ENCODE measurements around the gene TBC1D8.
"Not testable (repeated sequence)": the region's sequence is repeated elsewhere in the genome, so short reads cannot be mapped to it uniquely, and the experiment has no call there.

TBC1D8 gene

GRCh38 chr2:101080211-101081068 lies 70.7 kb downstream of the TBC1D8 start:
- Mint-ChIP-seq H3K4me1 (ENCODE audit: low read depth in 2 of 2) (no peaks in the 10 kb centered on the region), H3K4me3 (no peak overlapping the region), H3K27me3 (peaks cover 26 to 52% of the 10 kb centered on the region in 2 donors), H3K9me3 (no peaks in the 10 kb centered on the region), H3K27ac (no peak overlapping the region), H3K36me3 (ENCODE audit: insufficient read depth) (no peaks in the 10 kb centered on the region)
- no peak for ATAC-seq (replicated peaks)
- DNase-seq = no peak

DNA sequence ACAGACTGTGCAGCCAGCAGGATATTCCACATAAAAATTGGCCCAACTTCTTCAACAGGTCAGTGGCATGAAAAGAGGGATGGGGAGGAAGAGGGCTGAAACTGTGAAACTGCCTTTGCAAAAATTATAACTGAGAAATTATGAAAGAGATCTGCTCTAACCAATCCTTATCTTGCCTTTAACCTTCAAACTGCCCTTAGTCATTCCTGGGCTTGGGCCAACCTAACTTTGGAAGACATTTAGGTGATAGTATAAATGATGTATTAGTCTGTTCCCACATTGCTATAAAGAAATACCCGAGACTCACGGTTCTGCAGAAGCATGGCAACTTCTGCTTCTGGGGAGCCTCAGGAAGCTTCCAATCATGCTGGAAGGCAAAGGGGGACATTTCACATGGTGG lies 74.6 kb downstream of the TBC1D8 start:
- ATAC-seq (replicated peaks) (no peak), DNase-seq (no peak)
- Mint-ChIP-seq H3K4me3 (no peak overlapping the region), H3K27me3 (peaks cover 22 to 28% of the 10 kb centered on the region in 2 donors), H3K36me3 (ENCODE audit: insufficient read depth) (no peaks in the 10 kb centered on the region), H3K4me1 (ENCODE audit: low read depth in 2 of 2) (no peaks in the 10 kb centered on the region), H3K9me3 (no peaks in the 10 kb centered on the region), H3K27ac (no peak overlapping the region)

DNA sequence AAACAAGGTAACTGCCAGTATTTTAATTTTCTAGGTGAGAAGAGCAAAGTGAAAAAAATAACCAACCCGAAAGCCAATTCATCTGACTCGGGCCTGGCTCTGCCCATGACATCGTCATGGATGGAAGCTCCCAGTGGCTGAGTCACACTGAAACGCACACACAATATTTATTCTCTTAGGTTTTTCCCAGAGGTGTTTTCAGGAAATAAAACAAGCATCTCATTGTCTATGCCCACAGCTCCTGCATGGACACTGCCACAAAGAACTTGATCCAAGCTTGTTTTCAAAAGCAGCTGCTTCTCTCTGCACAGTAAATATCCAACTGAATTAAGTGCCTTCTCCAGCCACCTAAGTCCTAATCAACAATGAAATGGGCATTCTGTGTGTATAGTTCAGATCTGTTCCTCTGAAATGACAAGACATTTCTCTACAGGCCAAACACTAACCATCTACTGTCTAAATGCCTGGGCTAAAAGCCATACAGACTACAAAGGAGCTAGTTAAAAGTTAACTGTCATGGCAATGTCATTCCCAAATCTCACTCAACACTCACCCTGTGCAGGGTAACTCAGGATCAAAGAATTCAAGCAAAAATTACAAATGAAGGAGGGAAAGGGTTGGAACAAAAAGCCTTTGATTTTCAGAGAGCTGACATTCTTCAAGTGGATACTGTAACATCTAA lies 86.2 kb downstream of the TBC1D8 start:
- no peak for DNase-seq
- peaks cover 6 to 18% of the 10 kb centered on the region in 2 donors for H3K27me3 Mint-ChIP-seq
- H3K27ac Mint-ChIP-seq = no peak overlapping the region
- H3K36me3 Mint-ChIP-seq (ENCODE audit: insufficient read depth) = no peaks in the 10 kb centered on the region
- no peaks in the 10 kb centered on the region for H3K4me1 Mint-ChIP-seq (ENCODE audit: low read depth in 2 of 2)
- no peak overlapping the region for H3K4me3 Mint-ChIP-seq
- ATAC-seq (replicated peaks) = no peak
- H3K9me3 Mint-ChIP-seq = no peaks in the 10 kb centered on the region

DNA sequence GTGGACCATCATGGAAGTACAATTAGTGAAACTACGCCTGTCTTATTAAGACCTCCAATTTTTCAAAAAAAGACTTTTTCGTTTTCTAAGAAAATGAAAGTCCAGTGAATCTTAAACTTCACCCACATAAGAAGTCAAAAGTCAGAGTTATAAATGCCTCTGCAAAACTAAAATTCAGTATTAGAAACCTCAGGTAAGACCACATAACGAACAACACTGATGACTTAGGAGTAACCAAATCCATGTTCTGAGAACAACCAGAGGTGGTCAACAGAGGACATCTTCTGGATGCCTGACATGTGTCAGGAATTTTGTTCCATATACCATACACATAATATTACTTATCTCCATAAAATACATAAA lies 86.7 kb downstream of the TBC1D8 start:
- ATAC-seq (replicated peaks) (no peak), DNase-seq (no peak)
- Mint-ChIP-seq H3K4me3 (no peak overlapping the region), H3K27me3 (peaks cover 6 to 18% of the 10 kb centered on the region in 2 donors), H3K4me1 (ENCODE audit: low read depth in 2 of 2) (no peaks in the 10 kb centered on the region), H3K36me3 (ENCODE audit: insufficient read depth) (no peaks in the 10 kb centered on the region), H3K27ac (no peak overlapping the region), H3K9me3 (no peaks in the 10 kb centered on the region)

DNA sequence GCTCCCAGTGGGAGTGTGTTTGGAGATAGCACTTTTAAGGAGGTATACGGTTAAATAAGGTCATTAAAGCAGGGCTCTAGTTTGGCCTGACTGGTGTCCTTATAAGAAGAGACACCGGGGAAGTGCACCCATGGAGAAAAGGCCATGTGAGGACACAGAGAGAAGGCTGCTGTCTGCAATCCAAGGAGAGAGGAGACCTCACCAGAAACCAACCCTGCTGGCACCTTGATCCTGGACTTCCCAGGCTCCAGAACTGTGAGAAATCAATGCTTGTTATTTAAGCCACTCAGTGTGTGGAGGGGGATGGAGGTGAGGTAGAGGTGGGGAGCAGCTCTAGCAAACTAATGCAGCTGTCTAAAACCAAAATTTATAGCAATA lies 87.1 kb downstream of the TBC1D8 start:
- H3K27me3 Mint-ChIP-seq = peaks cover 6 to 18% of the 10 kb centered on the region in 2 donors
- ATAC-seq (replicated peaks) (no peak), DNase-seq (no peak)
- H3K36me3 Mint-ChIP-seq (ENCODE audit: insufficient read depth) = no peaks in the 10 kb centered on the region
- H3K27ac Mint-ChIP-seq = no peak overlapping the region
- H3K4me3 Mint-ChIP-seq = no peak overlapping the region
- no peaks in the 10 kb centered on the region for H3K9me3 Mint-ChIP-seq
- H3K4me1 Mint-ChIP-seq (ENCODE audit: low read depth in 2 of 2) = no peaks in the 10 kb centered on the region

GRCh38 chr2:101063352-101064124 lies 87.6 kb downstream of the TBC1D8 start:
- Mint-ChIP-seq H3K36me3 (ENCODE audit: insufficient read depth) (no peaks in the 10 kb centered on the region), H3K9me3 (no peaks in the 10 kb centered on the region), H3K4me1 (ENCODE audit: low read depth in 2 of 2) (no peaks in the 10 kb centered on the region), H3K4me3 (no peak overlapping the region), H3K27me3 (peaks cover 6 to 18% of the 10 kb centered on the region in 2 donors), H3K27ac (no peak overlapping the region)
- ATAC-seq (replicated peaks) (no peak), DNase-seq (no peak)

- Mint-ChIP-seq H3K4me1 (ENCODE audit: low read depth in 2 of 2) (no peaks in the 10 kb centered on the region), H3K4me3 (no peak overlapping the region), H3K9me3 (no peaks in the 10 kb centered on the region), H3K27ac (no peak overlapping the region), H3K27me3 (peaks cover 6 to 18% of the 10 kb centered on the region in 2 donors), H3K36me3 (ENCODE audit: insufficient read depth) (no peaks in the 10 kb centered on the region)
- ATAC-seq (replicated peaks) (no peak), DNase-seq (no peak)
Measured at GRCh38 chr2:101058386-101058785, 92.8 kb downstream of the TBC1D8 start.

- Mint-ChIP-seq H3K4me1 (ENCODE audit: low read depth in 2 of 2) (no peaks in the 10 kb centered on the region), H3K36me3 (ENCODE audit: insufficient read depth) (no peaks in the 10 kb centered on the region), H3K4me3 (no peak overlapping the region), H3K9me3 (no peaks in the 10 kb centered on the region), H3K27me3 (peaks cover 13 to 17% of the 10 kb centered on the region in 2 donors), H3K27ac (no peak overlapping the region)
- DNase-seq = no peak
- ATAC-seq (replicated peaks) = no peak
Measured at GRCh38 chr2:101057051-101057933, 93.9 kb downstream of the TBC1D8 start.

DNA sequence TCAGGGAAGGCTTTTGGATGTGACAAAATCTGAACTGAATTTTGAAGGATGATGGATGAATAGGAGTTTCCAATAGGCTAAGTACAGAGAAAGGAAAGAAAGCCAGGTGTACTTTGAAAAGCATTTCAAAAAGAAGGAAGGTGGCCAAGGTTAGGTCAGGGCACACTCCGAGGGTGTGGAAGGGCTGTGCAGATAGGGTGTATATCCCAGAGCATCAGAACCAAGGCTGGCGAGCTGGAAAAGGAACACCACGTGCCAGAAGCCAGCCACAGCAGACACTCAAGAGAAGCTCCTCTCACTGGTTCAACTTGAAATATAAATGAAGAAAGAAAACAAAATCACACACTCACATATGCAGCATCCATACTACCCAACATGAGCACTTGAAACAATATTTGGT lies 98.1 kb downstream of the TBC1D8 start:
- DNase-seq (no peak), ATAC-seq (replicated peaks) (no peak)
- no peak overlapping the region for H3K4me3 Mint-ChIP-seq
- no peaks in the 10 kb centered on the region for H3K9me3 Mint-ChIP-seq
- peaks cover 0 to 7% of the 10 kb centered on the region in 2 donors for H3K27me3 Mint-ChIP-seq
- H3K36me3 Mint-ChIP-seq (ENCODE audit: insufficient read depth) = no peaks in the 10 kb centered on the region
- no peaks in the 10 kb centered on the region for H3K4me1 Mint-ChIP-seq (ENCODE audit: low read depth in 2 of 2)
- H3K27ac Mint-ChIP-seq = no peak overlapping the region

GRCh38 chr2:101052147-101052546 lies 99.0 kb downstream of the TBC1D8 start:
- DNase-seq (no peak), ATAC-seq (replicated peaks) (no peak)
- Mint-ChIP-seq H3K4me1 (ENCODE audit: low read depth in 2 of 2) (no peaks in the 10 kb centered on the region), H3K36me3 (ENCODE audit: insufficient read depth) (no peaks in the 10 kb centered on the region), H3K27me3 (peaks cover 0 to 7% of the 10 kb centered on the region in 2 donors), H3K4me3 (no peak overlapping the region), H3K27ac (no peak overlapping the region), H3K9me3 (no peaks in the 10 kb centered on the region)

DNA sequence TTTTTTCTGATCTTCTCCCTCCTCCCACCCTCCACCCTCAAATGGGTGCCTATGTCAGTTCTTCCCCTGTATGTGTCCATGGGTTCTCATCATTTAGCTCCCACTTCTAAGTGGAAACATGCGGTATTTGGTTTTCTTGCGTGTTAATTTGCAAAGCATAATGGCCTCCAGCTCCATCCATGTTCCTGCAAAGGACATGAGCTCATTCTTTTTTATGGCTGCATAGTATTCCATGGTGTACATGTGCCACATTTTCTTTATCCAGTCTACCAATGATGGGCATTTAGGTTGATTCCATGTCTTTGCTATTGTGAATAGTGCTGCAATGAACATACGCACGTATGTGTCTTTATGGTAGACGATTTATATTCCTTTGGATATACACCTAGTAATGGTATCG lies 100.3 kb downstream of the TBC1D8 start:
- not testable (repeated sequence) for H3K4me3 Mint-ChIP-seq; H3K27ac Mint-ChIP-seq; H3K36me3 Mint-ChIP-seq (ENCODE audit: insufficient read depth); H3K9me3 Mint-ChIP-seq; DNase-seq; H3K4me1 Mint-ChIP-seq (ENCODE audit: low read depth in 2 of 2); H3K27me3 Mint-ChIP-seq; ATAC-seq (replicated peaks)

GRCh38 chr2:101048756-101049155 lies 102.4 kb downstream of the TBC1D8 start:
- peaks cover 15 to 18% of the 10 kb centered on the region in 2 donors for H3K27me3 Mint-ChIP-seq
- no peak overlapping the region for H3K4me3 Mint-ChIP-seq
- H3K9me3 Mint-ChIP-seq = no peaks in the 10 kb centered on the region
- no peaks in the 10 kb centered on the region for H3K36me3 Mint-ChIP-seq (ENCODE audit: insufficient read depth)
- no peak for DNase-seq
- no peaks in the 10 kb centered on the region for H3K4me1 Mint-ChIP-seq (ENCODE audit: low read depth in 2 of 2)
- H3K27ac Mint-ChIP-seq = no peak overlapping the region
- no peak for ATAC-seq (replicated peaks)

DNA sequence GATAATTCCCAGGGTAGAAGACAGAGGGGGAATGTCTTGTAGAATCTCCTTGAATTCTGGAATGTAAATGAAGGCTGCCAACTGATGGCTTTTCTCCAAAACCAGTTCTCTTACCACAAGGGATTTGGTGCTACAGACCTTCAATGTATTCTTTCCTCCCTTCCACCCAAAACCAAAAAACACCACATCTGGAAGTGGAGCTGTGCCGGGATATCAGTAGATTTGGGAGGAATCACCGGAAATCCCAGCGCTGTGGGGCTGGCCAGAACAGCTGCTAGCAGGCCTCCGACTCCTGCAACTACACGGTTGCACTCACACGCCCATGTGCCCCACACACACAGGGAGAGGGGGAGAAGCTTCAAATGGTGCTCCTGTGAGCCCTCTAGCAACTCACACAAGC lies 103.4 kb downstream of the TBC1D8 start:
- no peaks in the 10 kb centered on the region for H3K9me3 Mint-ChIP-seq
- H3K4me1 Mint-ChIP-seq (ENCODE audit: low read depth in 2 of 2) = no peaks in the 10 kb centered on the region
- peaks cover 10 to 28% of the 10 kb centered on the region in 2 donors for H3K27me3 Mint-ChIP-seq
- no peak overlapping the region for H3K27ac Mint-ChIP-seq
- DNase-seq (no peak), ATAC-seq (replicated peaks) (no peak)
- H3K36me3 Mint-ChIP-seq (ENCODE audit: insufficient read depth) = no peaks in the 10 kb centered on the region
- no peak overlapping the region for H3K4me3 Mint-ChIP-seq
